IMR-90 (cell line): ENCODE data around the gene ABL1. TPM values are rescaled to one million over a fixed set of nuclear protein-coding genes. Genes with fewer than 3 reads are reported as not detected.

Experiments used
- ATAC-seq: fragments of 200-7000 bp; cut with Tn5 transposase; 2 replicates; pipeline ENCODE4 v1.9.1; 2020; ENCODE audit warnings: low read depth, mild to moderate bottlenecking, moderate library complexity
- BruUV-seq: library from RNA; stranded (reverse); fragments of 400-500 nt; replicated peaks from 2 replicates; lab custom pipeline; 2021; lab: Mats Ljungman, UMichigan
- CTCF ChIA-PET: fragments of 300-600 bp; formaldehyde crosslinking; extraction: SDS; loops from one replicate; lab custom pipeline; 2021; ENCODE audit warnings: antibody characterized with exemption; lab: Yijun Ruan, JAX
- POLR2A ChIA-PET: fragments of 300-600 bp; sonication (Branson Sonifier 250); formaldehyde crosslinking; loops from one replicate; lab custom pipeline; 2022; ENCODE audit warnings: antibody characterized with exemption; ENCODE audit not compliant: unreplicated experiment; lab: Charles Lee
- DNase-seq: peaks from one replicate; pipeline ENCODE4 v3.0.0; 2013
- H2AFZ ChIP-seq: replicated peaks from 2 replicates; pipeline ENCODE3; 2013; ENCODE audit warnings: low read length, mild to moderate bottlenecking; ENCODE audit not compliant: poor library complexity
- H2AK5ac ChIP-seq: 2 replicates; pipeline ENCODE4 v1.6.1; 2013; ENCODE audit warnings: low read depth, low read length, inconsistent platforms
- H2AK9ac ChIP-seq: replicated peaks from 2 replicates; pipeline ENCODE3; 2013; ENCODE audit warnings: mild to moderate bottlenecking, low read depth, low read length, moderate library complexity; ENCODE audit not compliant: poor library complexity
- H2BK120ac ChIP-seq: 2 replicates; pipeline ENCODE4 v1.6.1; 2013; ENCODE audit warnings: low read depth, low read length, inconsistent platforms
- H2BK15ac ChIP-seq: 3 replicates; pipeline ENCODE4 v1.6.1; 2013; ENCODE audit warnings: low read depth, low read length, inconsistent platforms
- H2BK20ac ChIP-seq: 2 replicates; pipeline ENCODE4 v1.6.1; 2013; ENCODE audit warnings: low read depth, mild to moderate bottlenecking, inconsistent platforms, low read length, moderate library complexity
- H2BK5ac ChIP-seq: 2 replicates; pipeline ENCODE4 v1.6.1; 2013; ENCODE audit warnings: mild to moderate bottlenecking, low read depth, low read length, inconsistent platforms; ENCODE audit not compliant: poor library complexity, severe bottlenecking
- H3K14ac ChIP-seq: replicated peaks from 2 replicates; pipeline ENCODE4 v1.6.1; 2013; ENCODE audit warnings: low read depth, low read length, inconsistent platforms
- H3K18ac ChIP-seq: 2 replicates; pipeline ENCODE4 v1.6.1; 2013; ENCODE audit warnings: low read depth, low read length, control low read depth
- H3K23ac ChIP-seq: 2 replicates; pipeline ENCODE4 v1.6.1; 2013; ENCODE audit warnings: low read depth, low read length, inconsistent platforms
- H3K27ac ChIP-seq: 2 replicates; pipeline ENCODE4 v1.5.1; 2013; ENCODE audit warnings: mild to moderate bottlenecking, control low read depth, low read length; ENCODE audit not compliant: insufficient read depth
- H3K27me3 ChIP-seq: 2 replicates; pipeline ENCODE4 v1.6.1; 2013; ENCODE audit warnings: low read length; ENCODE audit not compliant: control insufficient read depth, insufficient read depth
- H3K36me3 ChIP-seq: 2 replicates; pipeline ENCODE4 v1.6.1; 2013; ENCODE audit warnings: low read length, mixed read lengths; ENCODE audit not compliant: control insufficient read depth, insufficient read depth
- H3K4ac ChIP-seq: 2 replicates; pipeline ENCODE4 v1.6.1; 2013; ENCODE audit warnings: low read depth, low read length, inconsistent platforms
- H3K4me1 ChIP-seq: 2 replicates; pipeline ENCODE4 v1.6.1; 2013; ENCODE audit warnings: low read length, mixed read lengths; ENCODE audit not compliant: control insufficient read depth, insufficient read depth
- H3K4me2 ChIP-seq: 2 replicates; pipeline ENCODE4 v1.6.1; 2013; ENCODE audit warnings: low read depth, mild to moderate bottlenecking, control low read depth, low read length, moderate library complexity
- H3K4me3 ChIP-seq: 2 replicates; pipeline ENCODE4 v1.5.1; 2013; ENCODE audit warnings: low read depth, mild to moderate bottlenecking, control low read depth, low read length, moderate library complexity; ENCODE audit not compliant: insufficient read depth
- H3K56ac ChIP-seq: 2 replicates; pipeline ENCODE4 v1.6.1; 2013; ENCODE audit warnings: low read length, inconsistent platforms; ENCODE audit not compliant: insufficient read depth; ENCODE audit errors: extremely low read depth
- H3K79me1 ChIP-seq, 2 experiments: 2 replicates each; pipeline ENCODE4 v1.6.1; 2013; ENCODE audit warnings: low read length in 2 of 2, inconsistent platforms in 1 of 2, low read depth in 1 of 2
- H3K9ac ChIP-seq: 2 replicates; pipeline ENCODE4 v1.6.1; 2013; ENCODE audit warnings: low read depth, low read length, control low read depth
- H3K9me1 ChIP-seq: 2 replicates; pipeline ENCODE4 v1.6.1; 2013; ENCODE audit warnings: low read length, inconsistent platforms; ENCODE audit not compliant: insufficient read depth
- H3K9me3 ChIP-seq: 2 replicates; pipeline ENCODE4 v1.6.1; 2013; ENCODE audit warnings: low read length; ENCODE audit not compliant: control insufficient read depth, insufficient read depth
- H4K20me1 ChIP-seq: 2 replicates; pipeline ENCODE4 v1.6.1; 2013; ENCODE audit warnings: low read length, inconsistent platforms; ENCODE audit not compliant: insufficient read depth
- H4K5ac ChIP-seq: 2 replicates; pipeline ENCODE4 v1.6.1; 2013; ENCODE audit warnings: mild to moderate bottlenecking, low read depth, low read length, control low read depth
- H4K8ac ChIP-seq, 2 experiments: 2 replicates each; pipeline ENCODE4 v1.6.1; 2013; ENCODE audit warnings: low read depth in 2 of 2, low read length in 2 of 2, control low read depth in 1 of 2, inconsistent platforms in 1 of 2
- H4K91ac ChIP-seq: 2 replicates; pipeline ENCODE4 v1.6.1; 2013; ENCODE audit warnings: low read depth, low read length, inconsistent platforms; ENCODE audit not compliant: insufficient read depth
- CEBPB ChIP-seq: IDR thresholded peaks from 2 replicates; pipeline ENCODE4 v1.6.1; 2012; ENCODE audit warnings: low read depth, low read length, improper control_type of control experiment
- CHD1 ChIP-seq: IDR thresholded peaks from 2 replicates; pipeline ENCODE4 v1.6.1; 2012; ENCODE audit warnings: low read depth, low read length, improper control_type of control experiment
- MAZ ChIP-seq: IDR thresholded peaks from 2 replicates; pipeline ENCODE4 v1.6.1; 2012; ENCODE audit warnings: low read depth, mild to moderate bottlenecking, low read length, improper control_type of control experiment, moderate library complexity, borderline replicate concordance
- NFE2L2 ChIP-seq: fragments of 150-350 bp; IDR thresholded peaks from 2 replicates; pipeline ENCODE4 v1.6.1; 2016; ENCODE audit warnings: low read depth, mild to moderate bottlenecking, low read length
- POLR2A ChIP-seq: IDR thresholded peaks from 2 replicates; pipeline ENCODE4 v1.6.1; 2012; ENCODE audit warnings: mild to moderate bottlenecking, low read depth, low read length
- RAD21 ChIP-seq: IDR thresholded peaks from 2 replicates; pipeline ENCODE4 v1.6.1; 2012; ENCODE audit warnings: low read length, improper control_type of control experiment
- RCOR1 ChIP-seq: IDR thresholded peaks from 2 replicates; pipeline ENCODE4 v1.6.1; 2012; ENCODE audit warnings: mild to moderate bottlenecking, low read length, improper control_type of control experiment; ENCODE audit not compliant: insufficient replicate concordance
- RFX5 ChIP-seq: IDR thresholded peaks from 2 replicates; pipeline ENCODE4 v1.8.0; 2012; ENCODE audit warnings: low read depth, mild to moderate bottlenecking, low read length, moderate library complexity
- SMC3 ChIP-seq: fragments of 150-350 bp; IDR thresholded peaks from 2 replicates; pipeline ENCODE4 v1.6.1; 2016; ENCODE audit warnings: low read depth, mild to moderate bottlenecking, antibody characterized with exemption, low read length, moderate library complexity
- WGBS, 2 experiments: methylation state at CpG; one replicate each; pipeline versions ENCODE4 v1.1.5 to v1.1.7; 2013; ENCODE audit warnings: missing lambda C conversion rate in 2 of 2; ENCODE audit not compliant: insufficient read length in 1 of 2; ENCODE audit errors: extremely low coverage in 2 of 2; 5-methylcytosine and 5-hydroxymethylcytosine counted together
- dilution Hi-C: fragments of 300-500 bp; cut with HindIII; formaldehyde crosslinking; loops from one replicate; pipeline ENCODE4 v1.14.3; 2018; ENCODE audit warnings: low sequenced_read_pairs; ENCODE audit not compliant: unreplicated experiment
- in situ Hi-C: fragments of 300-500 bp; cut with MboI; formaldehyde crosslinking; loops from 3 replicates; pipeline ENCODE4 v1.14.3; 2019; ENCODE audit warnings: low sequenced_read_pairs, inconsistent platforms, mixed read lengths
- intact Hi-C: fragments of 100-400 bp; cut with micrococcal nuclease; formaldehyde crosslinking; loops from 2 replicates; pipeline ENCODE4 v1.10.0; 2022
- polyA plus RNA-seq, 3 experiments: library from polyadenylated mRNA; depleted of rRNA; stranded (reverse); fragments of >200 nt; gene quantifications; 2 replicates each; pipeline ENCODE4 v1.2.3, GENCODE V29; 2012; ENCODE audit warnings: low replicate concordance in 1 of 3
- total RNA-seq: library from RNA; depleted of rRNA; stranded (reverse); fragments of >200 nt; gene quantifications from 2 replicates; pipeline ENCODE4 v1.2.3, GENCODE V29; 2012
- TF ChIP-seq, protein P1 (sequence below): fragments of 150-350 bp; IDR thresholded peaks from 2 replicates; pipeline ENCODE4 v1.6.1; 2016; ENCODE audit warnings: low read depth, mild to moderate bottlenecking, low read length, moderate library complexity, borderline replicate concordance
- TF ChIP-seq, protein P2 (sequence below): fragments of 150-350 bp; IDR thresholded peaks from 2 replicates; pipeline ENCODE4 v1.6.1; 2017; ENCODE audit warnings: mild to moderate bottlenecking, antibody characterized with exemption, low read length, low read depth
- TF ChIP-seq, protein P3 (sequence below): conservative IDR thresholded peaks from 2 replicates; pipeline ENCODE4 v1.5.1; 2012; ENCODE audit warnings: mild to moderate bottlenecking, low read depth, low read length, improper control_type of control experiment

Gene ABL1
- total and polyA plus RNA-seq, 2 of the 4 experiments (the other 2 are of a cell fraction): 33.7 to 49.1 TPM

DNA sequence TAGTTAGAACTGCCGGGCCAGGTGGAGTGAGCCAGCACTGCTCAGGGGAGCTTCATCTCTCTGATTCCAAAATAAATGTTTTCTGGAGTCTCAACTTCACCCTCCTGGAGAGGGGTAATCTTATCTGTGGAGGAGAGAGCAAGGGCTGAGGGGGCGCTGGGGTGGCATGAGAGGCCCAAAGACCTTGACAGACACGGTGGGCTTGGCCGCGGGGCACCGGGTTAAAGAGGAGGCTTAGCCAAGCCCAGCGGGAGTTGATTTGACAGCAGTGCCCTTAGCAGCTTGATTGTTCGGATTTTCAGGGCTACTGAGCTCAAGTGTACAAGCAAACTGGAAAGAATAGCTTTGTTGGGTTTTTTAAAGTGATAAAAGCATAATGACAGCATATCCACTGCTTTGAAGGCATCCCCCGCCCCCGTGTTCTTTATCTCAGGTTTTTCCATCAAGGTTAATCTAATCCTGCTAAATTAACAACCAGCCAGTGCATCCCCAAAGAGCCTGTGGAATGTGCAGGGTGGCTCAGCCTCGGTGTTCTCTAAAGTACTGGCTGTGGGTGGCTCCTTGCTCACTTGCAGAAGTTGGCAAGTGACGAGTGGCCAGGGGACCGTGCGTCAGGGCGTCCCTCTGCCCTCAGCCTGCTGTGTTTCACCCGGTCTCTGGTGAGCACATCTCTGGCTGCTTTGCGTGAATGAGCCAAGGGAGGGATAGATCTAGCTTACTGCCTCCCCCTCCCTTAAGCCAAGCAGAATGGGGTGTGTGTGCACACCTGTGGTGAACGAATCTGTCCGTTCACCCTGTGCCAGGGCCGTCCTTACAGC lies 56.0 kb downstream of the ABL1 start:
- H3K9me3 ChIP-seq: no peaks in the 10 kb centered on the region
- BruUV-seq: no TSS peak
- no peak overlapping the region for H2AK5ac ChIP-seq
- ATAC-seq (no peak), DNase-seq (no peak)
- H3K18ac ChIP-seq: no peak overlapping the region
- in situ Hi-C loops (no loop called here), dilution Hi-C loops (no loop called here), intact Hi-C loops (loop anchor here (5.0 kb wide), 3 partner anchors 46 to 156 kb away; partner anchors contain the start of gene FIBCD1)
- H2BK120ac ChIP-seq: no peak overlapping the region
- H3K9me1 ChIP-seq: peaks cover 4% of the 10 kb centered on the region; the same call in 1 of the 2 replicates
- ChIA-PET POLR2A (no interaction called here), CTCF (interaction anchor here (1.3 kb wide), 2 partner anchors 10 to 190 kb away, joined by 3 to 4 read pairs; no protein-coding TSS in a partner anchor)
- no peak overlapping the region for H2BK15ac ChIP-seq
- H4K91ac ChIP-seq: no peak overlapping the region
- no peak for TF ChIP-seq RFX5
- TF ChIP-seq RCOR1: no peak
- TF ChIP-seq, protein P1, sequence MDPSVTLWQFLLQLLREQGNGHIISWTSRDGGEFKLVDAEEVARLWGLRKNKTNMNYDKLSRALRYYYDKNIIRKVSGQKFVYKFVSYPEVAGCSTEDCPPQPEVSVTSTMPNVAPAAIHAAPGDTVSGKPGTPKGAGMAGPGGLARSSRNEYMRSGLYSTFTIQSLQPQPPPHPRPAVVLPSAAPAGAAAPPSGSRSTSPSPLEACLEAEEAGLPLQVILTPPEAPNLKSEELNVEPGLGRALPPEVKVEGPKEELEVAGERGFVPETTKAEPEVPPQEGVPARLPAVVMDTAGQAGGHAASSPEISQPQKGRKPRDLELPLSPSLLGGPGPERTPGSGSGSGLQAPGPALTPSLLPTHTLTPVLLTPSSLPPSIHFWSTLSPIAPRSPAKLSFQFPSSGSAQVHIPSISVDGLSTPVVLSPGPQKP: no peak
- TF ChIP-seq, protein P2, sequence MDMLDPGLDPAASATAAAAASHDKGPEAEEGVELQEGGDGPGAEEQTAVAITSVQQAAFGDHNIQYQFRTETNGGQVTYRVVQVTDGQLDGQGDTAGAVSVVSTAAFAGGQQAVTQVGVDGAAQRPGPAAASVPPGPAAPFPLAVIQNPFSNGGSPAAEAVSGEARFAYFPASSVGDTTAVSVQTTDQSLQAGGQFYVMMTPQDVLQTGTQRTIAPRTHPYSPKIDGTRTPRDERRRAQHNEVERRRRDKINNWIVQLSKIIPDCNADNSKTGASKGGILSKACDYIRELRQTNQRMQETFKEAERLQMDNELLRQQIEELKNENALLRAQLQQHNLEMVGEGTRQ: no peak
- no peak for TF ChIP-seq MAZ
- TF ChIP-seq, protein P3, sequence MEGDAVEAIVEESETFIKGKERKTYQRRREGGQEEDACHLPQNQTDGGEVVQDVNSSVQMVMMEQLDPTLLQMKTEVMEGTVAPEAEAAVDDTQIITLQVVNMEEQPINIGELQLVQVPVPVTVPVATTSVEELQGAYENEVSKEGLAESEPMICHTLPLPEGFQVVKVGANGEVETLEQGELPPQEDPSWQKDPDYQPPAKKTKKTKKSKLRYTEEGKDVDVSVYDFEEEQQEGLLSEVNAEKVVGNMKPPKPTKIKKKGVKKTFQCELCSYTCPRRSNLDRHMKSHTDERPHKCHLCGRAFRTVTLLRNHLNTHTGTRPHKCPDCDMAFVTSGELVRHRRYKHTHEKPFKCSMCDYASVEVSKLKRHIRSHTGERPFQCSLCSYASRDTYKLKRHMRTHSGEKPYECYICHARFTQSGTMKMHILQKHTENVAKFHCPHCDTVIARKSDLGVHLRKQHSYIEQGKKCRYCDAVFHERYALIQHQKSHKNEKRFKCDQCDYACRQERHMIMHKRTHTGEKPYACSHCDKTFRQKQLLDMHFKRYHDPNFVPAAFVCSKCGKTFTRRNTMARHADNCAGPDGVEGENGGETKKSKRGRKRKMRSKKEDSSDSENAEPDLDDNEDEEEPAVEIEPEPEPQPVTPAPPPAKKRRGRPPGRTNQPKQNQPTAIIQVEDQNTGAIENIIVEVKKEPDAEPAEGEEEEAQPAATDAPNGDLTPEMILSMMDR: no peak
- no peak for TF ChIP-seq SMC3
- no peak for TF ChIP-seq CHD1
- no peak for TF ChIP-seq NFE2L2
- no peak for TF ChIP-seq POLR2A
- no peak for TF ChIP-seq CEBPB
- TF ChIP-seq RAD21: no peak
- no peaks in the 10 kb centered on the region for H3K27me3 ChIP-seq
- H3K4me1 ChIP-seq: peaks cover 14% of the 10 kb centered on the region; the same call in 1 of the 2 replicates
- no peak overlapping the region for H3K27ac ChIP-seq
- H2BK5ac ChIP-seq: no peak overlapping the region
- H3K14ac ChIP-seq: no peak overlapping the region
- no peak overlapping the region for H3K4ac ChIP-seq
- H2AFZ ChIP-seq: peak overlapping the region; percentile 8
- WGBS, 2 experiments: 92% methylated on average over 5 of the region's 20 CpGs; no CpG with 5 or more reads in 1 of the 2 experiments
- no peak overlapping the region for H2BK20ac ChIP-seq
- peaks cover 9 to 34% of the 10 kb centered on the region in 2 experiments for H3K79me1 ChIP-seq
- no peak overlapping the region for H3K56ac ChIP-seq
- no peak overlapping the region for H4K5ac ChIP-seq
- no peak overlapping the region for H4K8ac ChIP-seq
- no peak overlapping the region for H3K9ac ChIP-seq
- peaks cover 32% of the 10 kb centered on the region for H4K20me1 ChIP-seq
- no peak overlapping the region for H3K4me3 ChIP-seq
- no peak overlapping the region for H3K23ac ChIP-seq
- H2AK9ac ChIP-seq: peak overlapping the region; percentile 31
- H3K36me3 ChIP-seq: peaks cover 70% of the 10 kb centered on the region
- H3K4me2 ChIP-seq: no peak overlapping the region
